Fibroblast of pulmonary artery (primary cell): ENCODE measurements around the gene DRD4.

Source experiments
- DNase-seq: peaks from one replicate; pipeline ENCODE4 v3.0.0-alpha.2; 2010; ENCODE audit warnings: low read depth
- H3K4me3 ChIP-seq: replicated peaks from 2 replicates; pipeline ENCODE4 v1.5.1; 2011; ENCODE audit warnings: low read depth, mild to moderate bottlenecking, control low read depth, low read length, moderate library complexity
- CTCF ChIP-seq: IDR thresholded peaks from 2 replicates; pipeline ENCODE4 v1.5.1; 2011; ENCODE audit warnings: mild to moderate bottlenecking, control low read depth, low read length, inconsistent platforms; ENCODE audit errors: missing control alignments

Gene DRD4

DNA sequence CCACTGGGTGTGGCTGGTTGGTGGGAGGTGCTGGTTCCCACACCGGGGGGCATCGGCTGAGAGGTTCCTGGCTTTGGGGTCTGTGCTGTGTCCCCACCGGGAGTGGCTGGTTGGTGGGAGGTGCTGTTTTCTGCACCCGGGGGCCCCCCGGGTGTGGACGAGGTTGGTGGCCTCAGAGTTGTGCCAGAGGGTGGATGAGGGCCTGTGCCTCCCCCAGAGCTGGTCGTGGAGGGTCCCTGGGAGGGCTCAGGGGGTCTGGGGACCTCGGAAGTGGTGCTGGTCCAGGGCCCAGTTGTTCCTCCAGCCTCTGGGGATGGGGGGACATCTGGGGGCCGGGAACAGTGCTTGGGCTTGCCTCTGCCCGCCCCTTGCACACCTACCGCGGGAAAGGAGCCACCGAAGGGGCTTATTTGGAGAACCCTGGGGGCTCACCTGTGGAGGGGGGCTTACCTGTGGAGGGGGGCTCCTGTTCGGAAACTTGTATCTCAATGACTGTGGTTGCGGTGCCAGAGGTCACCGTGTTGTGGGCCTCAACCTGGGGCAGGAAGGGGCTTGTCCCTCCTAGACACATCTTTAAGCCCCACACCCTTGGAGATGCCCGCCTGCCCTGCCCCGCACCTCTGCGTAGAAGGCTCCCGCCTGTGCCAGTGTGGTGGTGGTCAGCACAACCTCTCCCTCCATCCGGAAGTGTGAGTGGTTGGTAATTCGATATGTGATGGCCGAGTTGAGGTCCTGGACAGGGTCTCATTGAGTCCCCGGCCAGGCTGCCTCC is 18.0 kb upstream of the DRD4 start:
- no peak for TF ChIP-seq CTCF
- H3K4me3 ChIP-seq = no peak overlapping the region
- DNase-seq = no peak

DNA sequence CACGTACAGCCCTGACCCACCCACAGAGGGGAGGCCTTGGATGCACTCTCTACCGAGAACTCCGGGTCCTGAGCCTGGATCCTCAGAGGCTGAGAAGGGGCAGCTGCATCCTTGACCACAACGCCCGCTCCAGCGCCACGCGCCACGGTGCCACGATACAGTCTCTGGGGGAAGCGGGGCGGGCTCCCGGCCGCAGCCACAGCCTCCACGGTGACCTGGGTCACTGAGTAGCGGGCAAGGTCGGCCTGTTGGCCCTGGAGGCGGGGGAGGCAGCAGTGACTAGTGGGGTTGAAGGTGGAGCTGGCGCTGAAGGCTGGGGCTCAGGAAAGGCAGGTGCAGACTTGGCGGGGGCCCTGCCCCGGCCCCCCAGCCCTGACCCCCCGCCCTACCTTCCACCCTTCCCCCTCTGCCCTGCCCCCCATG is 17.4 kb upstream of the DRD4 start:
- DNase-seq = no peak
- no peak for TF ChIP-seq CTCF
- H3K4me3 ChIP-seq = no peak overlapping the region

DNA sequence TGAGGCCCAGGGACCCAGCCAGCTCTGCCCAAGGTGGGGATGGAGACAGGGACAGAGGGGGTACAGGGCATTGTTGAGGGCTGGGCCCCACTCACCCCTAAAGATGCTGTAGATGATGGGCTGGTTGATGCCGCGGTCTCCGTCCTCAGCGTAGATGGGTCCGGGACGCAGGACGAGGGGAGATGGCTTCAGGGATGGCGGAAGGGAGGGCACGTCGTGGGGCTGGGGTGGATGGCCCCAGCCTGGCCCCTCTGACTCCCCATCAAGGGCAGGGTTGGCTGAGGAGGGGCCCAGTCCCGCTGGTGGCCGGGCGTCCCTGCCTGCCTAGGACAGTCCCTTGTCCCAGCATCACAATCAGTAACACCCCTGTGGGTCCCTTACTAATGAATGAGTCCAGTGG is 16.9 kb upstream of the DRD4 start:
- TF ChIP-seq CTCF = no peak
- DNase-seq = no peak
- no peak overlapping the region for H3K4me3 ChIP-seq

DNA sequence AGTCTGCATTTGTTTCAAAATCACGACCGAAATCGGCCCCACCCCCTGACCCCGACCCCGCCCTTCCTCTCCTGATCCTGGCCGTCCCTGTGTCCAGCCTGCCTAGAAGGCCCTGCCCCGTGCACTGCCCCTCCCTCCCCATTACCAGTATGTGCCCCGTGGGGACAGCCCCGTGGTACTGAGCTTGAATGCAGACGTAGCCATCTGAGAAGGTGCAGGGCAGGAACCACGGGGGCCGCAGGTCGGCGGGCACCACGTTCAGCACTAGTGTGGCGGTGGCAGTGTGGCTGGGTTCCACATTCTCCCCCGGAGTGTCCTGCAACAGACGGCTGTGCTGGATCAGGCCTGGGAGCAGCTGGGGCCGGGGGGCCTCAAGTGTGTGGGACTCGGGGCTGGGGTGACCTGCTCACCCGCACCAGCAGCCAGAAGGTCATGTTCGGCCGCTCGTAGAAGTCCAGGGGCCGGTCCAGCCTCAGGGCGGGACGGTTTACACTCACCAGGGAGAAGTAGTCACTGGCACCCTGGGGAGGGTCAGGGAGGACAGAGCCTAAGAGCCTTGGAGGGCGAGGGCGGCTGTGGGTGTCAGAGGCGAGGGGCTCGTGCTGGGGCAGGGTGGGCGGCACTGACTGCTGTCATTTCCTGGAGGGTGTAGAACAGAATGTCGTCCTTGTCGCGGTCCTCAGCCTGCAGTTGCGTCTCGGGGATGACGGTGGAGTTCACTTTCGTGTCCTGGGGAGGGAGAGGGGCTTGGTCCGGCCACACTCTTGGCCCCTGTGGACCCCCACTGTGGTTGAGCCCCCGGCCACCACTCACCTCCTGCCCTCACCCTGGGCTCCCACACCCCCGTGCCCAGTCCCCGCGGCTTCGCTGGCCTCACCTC is 15.9 kb upstream of the DRD4 start:
- H3K4me3 ChIP-seq = no peak overlapping the region
- DNase-seq = no peak
- no peak for TF ChIP-seq CTCF

DNA sequence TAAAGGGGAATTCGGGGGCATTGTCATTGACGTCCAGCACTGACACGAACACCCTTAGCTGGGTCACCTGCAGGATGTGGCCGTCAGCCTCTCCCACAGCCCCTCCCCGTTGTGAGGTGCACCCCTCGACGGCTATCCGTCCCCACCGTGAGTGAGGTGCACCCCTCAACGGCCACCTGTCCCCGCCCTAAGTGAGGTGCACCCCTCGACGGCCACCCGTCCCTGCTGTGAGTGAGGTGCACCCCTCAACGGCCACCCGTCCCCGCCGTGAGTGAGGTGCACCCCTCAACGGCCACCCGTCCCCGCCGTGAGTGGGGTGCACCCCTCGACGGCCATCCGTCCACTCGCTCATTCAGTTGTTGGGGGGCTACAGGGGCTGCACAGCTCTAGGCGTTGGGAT is 15.2 kb upstream of the DRD4 start:
- DNase-seq = no peak
- TF ChIP-seq CTCF = no peak
- no peak overlapping the region for H3K4me3 ChIP-seq

DNA sequence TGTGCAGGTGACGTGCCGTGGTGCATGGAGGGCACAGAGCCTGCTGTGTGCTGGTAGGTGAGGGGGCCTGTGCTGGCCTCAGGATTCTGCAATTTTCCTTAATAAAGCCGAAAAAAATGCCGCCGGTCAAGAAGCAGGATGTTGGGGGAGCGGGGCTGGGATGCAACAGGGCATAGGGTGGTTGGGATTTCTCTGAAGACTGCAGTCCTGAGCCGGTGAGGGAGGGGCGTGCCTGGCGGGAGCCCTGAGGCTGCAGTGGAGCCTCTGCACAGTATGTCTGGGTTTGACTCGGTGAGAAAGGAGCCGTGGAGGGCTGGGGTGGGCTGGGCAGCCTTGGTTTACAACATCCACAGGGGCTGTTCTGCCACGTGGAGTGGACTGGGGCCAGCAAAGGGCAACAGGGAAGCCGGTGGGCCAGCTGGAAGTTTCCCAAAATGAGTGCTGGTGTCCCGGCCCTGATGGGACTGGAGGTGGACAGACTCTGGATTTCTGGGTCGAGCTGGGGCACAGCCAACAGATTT is 13.7 kb upstream of the DRD4 start:
- TF ChIP-seq CTCF = no peak
- no peak for DNase-seq
- no peak overlapping the region for H3K4me3 ChIP-seq
